Testis (tissue), 3 donors: ENCODE measurements around the gene CELA1. TPM values are rescaled to one million over a fixed set of nuclear protein-coding genes. Genes with fewer than 3 reads are reported as not detected.

Experiments used
- DNase-seq: peaks from one replicate; pipeline ENCODE4 v3.0.0-alpha.2; 2019
- H3K27ac ChIP-seq, 2 donors: fragments of 200-600 bp; sonication (generic); one replicate each; pipeline ENCODE4 v1.5.1; 2019
- H3K27me3 ChIP-seq: fragments of 200-600 bp; sonication (generic); one replicate; pipeline ENCODE4 v1.5.1; 2019
- H3K36me3 ChIP-seq: fragments of 200-600 bp; sonication (generic); one replicate; pipeline ENCODE4 v1.5.1; 2017; ENCODE audit warnings: low read depth; ENCODE audit errors: missing control alignments
- H3K4me1 ChIP-seq: fragments of 200-600 bp; sonication (generic); one replicate; pipeline ENCODE4 v1.5.1; 2019
- H3K4me3 ChIP-seq, 2 donors: fragments of 200-600 bp; sonication (generic); one replicate each; pipeline ENCODE4 v1.5.1; 2017 to 2019
- H3K9me3 ChIP-seq: fragments of 200-600 bp; sonication (generic); one replicate; pipeline ENCODE4 v1.5.1; 2017
- CTCF ChIP-seq, 3 experiments: fragments of 450-650 bp in 2 of 3; fragments of 200-600 bp in 1 of 3; sonication (generic) in 1 of 3; IDR thresholded peaks; one replicate each; pipeline ENCODE4 v1.5.1; 2016 to 2019; ENCODE audit warnings: antibody characterized with exemption in 3 of 3, mild to moderate bottlenecking in 2 of 3, moderate library complexity in 1 of 3
- POLR2A ChIP-seq: fragments of 450-650 bp; IDR thresholded peaks from one replicate; pipeline ENCODE4 v1.6.1; 2017; ENCODE audit warnings: antibody characterized with exemption, mild to moderate bottlenecking, moderate library complexity
- WGBS, 2 donors: methylation state at CpG; one replicate each; pipeline ENCODE4 v1.1.5; 2018; 5-methylcytosine and 5-hydroxymethylcytosine counted together
- intact Hi-C: fragments of 100-400 bp; cut with DNase I; formaldehyde crosslinking; loops from one replicate; pipeline ENCODE4 v1.15.1; 2023; ENCODE audit warnings: low total_unique reads
- polyA plus RNA-seq: library from polyadenylated mRNA; stranded (reverse); fragments of 350-450 nt; fragmentation: Illumina TruSeq; extraction: RNeasy Lipid Tissue Mini Kit (QIAGEN cat#74804); gene quantifications from one replicate; pipeline ENCODE4 v1.2.3, GENCODE V29; 2014; ENCODE audit warnings: low read depth, low replicate concordance; ENCODE audit not compliant: insufficient read depth
- total RNA-seq, 2 donors: library from RNA; depleted of rRNA; stranded (reverse); fragments of >200 nt; gene quantifications; one replicate each; pipeline ENCODE4 v1.2.3, GENCODE V29; 2016

The CELA1 gene
- total and polyA plus RNA-seq, 3 donors from 2014 or later = 0.50 TPM; not detected in 2

GRCh38 chr12:51370667-51371066 lies 24.2 kb upstream of the CELA1 start:
- Histone ChIP-seq H3K27me3 (no peaks in the 10 kb centered on the region), H3K9me3 (no peaks in the 10 kb centered on the region), H3K36me3 (no peaks in the 10 kb centered on the region), H3K27ac (no peak overlapping the region), H3K4me3 (no peak overlapping the region), H3K4me1 (peaks cover 9% of the 10 kb centered on the region)
- no peak for DNase-seq
- intact Hi-C loops = no loop called here
- TF ChIP-seq CTCF (IDR thresholded peaks at IDR 0.05) = no peak
- TF ChIP-seq POLR2A = no peak
- 95 to 97% methylated on average over 9 of the region's 9 CpGs for WGBS, 2 donors

GRCh38 chr12:51369581-51369980 lies 23.1 kb upstream of the CELA1 start:
- 91 to 95% methylated on average over 4 of the region's 4 CpGs for WGBS, 2 donors
- Histone ChIP-seq H3K4me1 (peaks cover 9% of the 10 kb centered on the region), H3K4me3 (no peak overlapping the region), H3K9me3 (no peaks in the 10 kb centered on the region), H3K36me3 (no peaks in the 10 kb centered on the region), H3K27me3 (no peaks in the 10 kb centered on the region), H3K27ac (no peak overlapping the region)
- intact Hi-C loops = no loop called here
- DNase-seq = no peak
- no peak for TF ChIP-seq POLR2A
- TF ChIP-seq CTCF (IDR thresholded peaks at IDR 0.05) = no peak

GRCh38 chr12:51368640-51369517 lies 22.4 kb upstream of the CELA1 start:
- WGBS, 2 donors = 75 to 80% methylated on average over 15 to 17 of the region's 17 CpGs

GRCh38 chr12:51365276-51365675 lies 18.8 kb upstream of the CELA1 start:
- no peak for DNase-seq
- Histone ChIP-seq H3K36me3 (no peaks in the 10 kb centered on the region), H3K4me1 (no peaks in the 10 kb centered on the region), H3K4me3 (no peak overlapping the region), H3K27me3 (no peaks in the 10 kb centered on the region), H3K9me3 (no peaks in the 10 kb centered on the region), H3K27ac (no peak overlapping the region)
- intact Hi-C loops = no loop called here
- WGBS, 2 donors = 95 to 100% methylated on average over 9 to 10 of the region's 10 CpGs
- TF ChIP-seq POLR2A (no peak), CTCF (IDR thresholded peaks at IDR 0.05) (no peak)

More at GRCh38 chr12:51368640-51369517, 22.4 kb upstream of the CELA1 start:
- Histone ChIP-seq H3K9me3 (no peaks in the 10 kb centered on the region), H3K4me1 (peaks cover 9% of the 10 kb centered on the region), H3K4me3 (no peak overlapping the region), H3K27me3 (no peaks in the 10 kb centered on the region), H3K27ac (no peak overlapping the region), H3K36me3 (no peaks in the 10 kb centered on the region)
- TF ChIP-seq POLR2A (no peak), CTCF (IDR thresholded peaks at IDR 0.05) (no peak)
- intact Hi-C loops = no loop called here
- DNase-seq = peak; percentile 28

GRCh38 chr12:51364001-51364400 lies 17.5 kb upstream of the CELA1 start:
- H3K9me3 ChIP-seq = no peaks in the 10 kb centered on the region
- no peak overlapping the region for H3K27ac ChIP-seq
- H3K36me3 ChIP-seq = no peaks in the 10 kb centered on the region
- H3K4me1 ChIP-seq = no peaks in the 10 kb centered on the region
- no peak overlapping the region for H3K4me3 ChIP-seq
- intact Hi-C loops = no loop called here
- TF ChIP-seq CTCF (IDR thresholded peaks at IDR 0.05) (no peak), POLR2A (no peak)
- no peak for DNase-seq
- H3K27me3 ChIP-seq = no peaks in the 10 kb centered on the region
- WGBS, 2 donors = 93% methylated on average over 10 to 11 of the region's 11 CpGs
